GM21367 (cell line): ENCODE results near the gene RHBDD1.

ENCODE experiments used
- ATAC-seq: cut with Tn5 transposase; IDR thresholded peaks from one replicate; pipeline ENCODE4 v1.9.1; 2021; ENCODE audit not compliant: unreplicated experiment

RHBDD1 gene, protein sequence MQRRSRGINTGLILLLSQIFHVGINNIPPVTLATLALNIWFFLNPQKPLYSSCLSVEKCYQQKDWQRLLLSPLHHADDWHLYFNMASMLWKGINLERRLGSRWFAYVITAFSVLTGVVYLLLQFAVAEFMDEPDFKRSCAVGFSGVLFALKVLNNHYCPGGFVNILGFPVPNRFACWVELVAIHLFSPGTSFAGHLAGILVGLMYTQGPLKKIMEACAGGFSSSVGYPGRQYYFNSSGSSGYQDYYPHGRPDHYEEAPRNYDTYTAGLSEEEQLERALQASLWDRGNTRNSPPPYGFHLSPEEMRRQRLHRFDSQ

DNA sequence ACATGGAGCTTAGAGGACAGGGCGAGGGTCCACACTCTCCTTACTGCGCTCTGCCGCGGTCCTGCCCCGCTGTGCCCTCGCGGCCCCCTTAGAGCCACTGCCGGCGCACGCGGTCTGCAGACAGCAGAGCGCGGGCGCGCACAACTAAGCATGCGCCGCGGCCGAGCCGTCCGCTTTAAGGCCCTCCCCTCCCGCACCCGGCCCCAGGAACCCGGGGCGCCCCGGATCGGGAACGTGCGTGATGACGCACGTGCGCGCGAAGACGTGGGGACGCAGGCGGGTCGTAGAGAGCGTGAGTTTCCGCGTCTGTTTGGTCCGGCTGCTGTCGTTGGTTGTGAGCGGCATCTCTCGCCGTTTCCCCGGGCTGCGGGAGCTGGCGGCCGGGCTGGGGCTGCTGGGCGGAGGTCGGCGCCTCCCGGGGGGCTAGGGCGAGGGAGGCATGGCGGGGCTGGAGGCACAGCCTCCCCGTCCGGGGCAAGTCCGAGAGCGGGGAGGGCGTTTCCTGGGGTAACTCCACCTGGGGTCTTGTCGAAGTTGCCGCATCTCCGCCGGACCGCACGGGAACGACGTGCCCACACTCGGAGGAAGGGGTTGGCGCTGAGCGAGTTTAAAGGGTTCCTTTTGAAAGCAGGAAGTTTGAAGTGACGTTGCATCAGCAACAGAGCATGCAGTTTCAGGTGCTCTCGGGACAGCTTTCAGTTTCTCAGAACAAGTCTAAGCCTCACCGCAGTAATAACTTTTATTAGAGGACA, at the start of gene RHBDD1:
Gene RHBDD1, plus strand, starts transcription at position 259 of the 752 bp plus-strand sequence. CDS start 28,640 bp downstream, outside the sequence.
- ATAC-seq, result peak; percentile 84

DNA sequence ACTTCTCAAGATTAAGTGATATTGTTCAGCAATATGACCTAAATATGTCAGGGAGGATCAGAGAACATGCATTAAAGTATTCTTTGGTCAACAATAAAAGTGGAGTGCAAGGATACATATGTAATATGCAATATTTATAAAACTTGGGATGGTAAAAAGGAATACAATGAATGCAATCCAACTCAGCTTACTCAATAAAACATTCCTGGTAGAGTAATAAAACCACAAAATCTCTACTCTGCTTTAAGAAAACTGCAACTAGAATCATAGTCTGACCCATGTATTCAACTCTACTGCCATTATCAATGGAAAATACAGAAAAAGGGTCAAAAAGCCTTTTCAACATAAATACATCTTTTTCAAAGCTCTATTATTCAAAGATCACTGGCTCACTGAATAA, 47.8 kb upstream of the RHBDD1 start:
- no peak for ATAC-seq

DNA sequence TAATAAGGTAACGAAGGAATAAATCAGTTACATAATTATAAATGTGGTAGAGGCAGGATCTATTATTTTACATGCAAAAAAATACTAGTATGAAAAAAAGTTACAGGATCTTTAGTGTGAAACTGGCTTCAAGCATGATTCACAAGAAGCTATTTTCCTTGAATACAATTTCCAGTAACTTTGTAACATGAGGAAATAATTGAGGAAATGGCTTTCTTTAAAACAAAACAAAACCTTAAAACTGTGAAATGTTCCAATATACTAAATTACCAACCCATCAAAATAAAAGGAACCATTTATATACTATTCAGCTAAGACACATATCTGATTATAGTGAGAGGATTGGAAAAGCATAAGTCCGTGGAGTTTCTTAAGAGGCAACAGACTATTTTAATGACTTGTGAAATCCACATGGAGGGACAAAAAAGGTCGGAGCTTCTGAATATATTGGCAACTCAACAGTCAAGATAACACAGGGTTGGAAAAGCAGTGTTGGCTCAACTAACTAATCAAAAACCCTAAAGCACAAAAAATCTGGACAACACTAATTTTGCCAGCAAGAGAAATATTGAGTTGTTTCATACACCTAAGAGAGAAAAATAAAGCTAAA, 46.9 kb upstream of the RHBDD1 start:
- ATAC-seq, result no peak

DNA sequence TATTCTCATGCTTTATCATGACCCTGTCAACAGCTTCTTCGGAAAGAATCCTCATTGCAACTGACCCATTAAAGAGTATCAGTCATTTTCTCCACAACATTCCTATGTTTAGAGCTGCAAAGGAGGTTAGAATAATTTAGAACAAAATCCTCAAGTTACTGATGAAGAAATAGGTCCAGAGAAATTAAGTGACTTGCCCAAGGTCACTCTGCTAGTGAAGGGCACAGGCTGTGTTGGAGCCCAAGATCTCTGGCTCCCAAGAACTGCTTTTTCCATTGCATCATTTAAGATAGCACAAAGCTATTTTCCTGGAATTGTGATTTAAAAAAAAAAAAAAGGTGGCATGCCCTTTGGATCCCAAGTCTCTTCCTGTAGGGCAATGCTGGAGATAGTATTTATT, 45.8 kb upstream of the RHBDD1 start:
- ATAC-seq, result no peak

DNA sequence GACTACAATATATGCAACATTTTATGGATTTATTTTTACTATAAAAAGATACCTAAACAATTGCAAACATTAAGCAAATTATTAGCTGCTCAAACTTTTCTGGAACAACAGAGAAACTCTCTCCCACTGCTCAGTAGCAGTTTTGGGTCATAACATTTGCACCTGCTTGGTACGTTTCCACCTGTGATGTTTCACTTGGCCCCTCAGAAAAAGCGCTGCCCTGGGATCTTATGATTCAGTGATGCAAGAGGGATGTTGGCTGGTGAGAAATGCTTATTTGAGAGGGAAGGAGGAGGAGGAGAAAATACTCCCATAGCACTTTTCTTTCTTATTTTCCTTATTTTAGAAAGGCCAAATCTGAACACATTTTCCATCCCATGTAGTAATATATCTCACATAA, 45.4 kb upstream of the RHBDD1 start:
- no peak for ATAC-seq

DNA sequence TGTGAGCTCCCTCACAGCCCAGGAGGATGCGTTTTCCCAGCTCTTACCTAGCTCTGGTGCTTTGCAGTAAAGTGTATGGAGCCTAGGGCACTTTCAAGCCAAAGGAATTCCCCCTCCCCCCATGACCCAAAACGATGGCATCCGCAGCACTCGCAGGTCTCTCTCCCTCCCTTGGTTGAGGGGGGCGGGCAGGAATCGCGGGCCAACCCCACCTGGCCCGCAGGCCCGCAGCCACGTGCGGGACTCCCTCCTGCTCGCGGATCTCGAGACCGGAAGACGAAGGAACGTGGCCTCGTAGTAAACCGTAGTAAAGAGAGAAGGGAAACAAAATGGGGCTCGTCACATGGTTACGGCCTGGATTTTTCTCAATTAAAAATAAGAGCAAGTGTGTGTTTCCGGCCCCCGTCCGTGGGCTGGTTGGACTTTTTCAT, 44.8 kb upstream of the RHBDD1 start:
- ATAC-seq, result peak; percentile 44

DNA sequence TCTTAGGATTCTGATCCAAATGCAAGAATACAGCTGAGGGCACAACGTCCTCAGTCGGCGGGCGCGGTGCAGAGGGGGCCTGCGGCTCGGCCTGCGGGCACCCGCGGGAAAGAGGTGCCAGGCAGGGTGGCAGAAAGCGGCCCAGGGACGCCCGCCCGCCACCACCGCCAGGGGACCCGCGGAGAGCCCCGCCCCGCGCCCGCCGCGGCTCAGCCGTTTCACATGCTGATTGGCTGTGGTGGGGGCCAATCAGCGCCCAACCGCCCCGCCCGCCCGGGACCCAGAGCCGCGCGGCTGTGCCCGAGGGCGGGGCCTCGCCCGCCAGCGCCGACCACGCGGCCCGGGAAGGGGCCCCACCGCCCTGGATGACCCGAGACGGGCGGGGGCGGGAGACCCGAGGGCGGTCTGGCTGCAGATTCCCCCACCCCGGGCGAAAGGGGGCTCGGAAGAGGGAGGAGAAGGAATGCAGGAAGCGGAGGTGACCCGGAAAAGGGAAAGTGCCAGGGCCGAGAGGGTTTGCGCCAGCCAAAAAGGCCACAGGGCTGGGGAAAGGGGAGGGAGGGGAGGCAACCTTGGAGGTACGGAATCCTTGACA, 44.3 kb upstream of the RHBDD1 start:
- peak; percentile 96 for ATAC-seq

DNA sequence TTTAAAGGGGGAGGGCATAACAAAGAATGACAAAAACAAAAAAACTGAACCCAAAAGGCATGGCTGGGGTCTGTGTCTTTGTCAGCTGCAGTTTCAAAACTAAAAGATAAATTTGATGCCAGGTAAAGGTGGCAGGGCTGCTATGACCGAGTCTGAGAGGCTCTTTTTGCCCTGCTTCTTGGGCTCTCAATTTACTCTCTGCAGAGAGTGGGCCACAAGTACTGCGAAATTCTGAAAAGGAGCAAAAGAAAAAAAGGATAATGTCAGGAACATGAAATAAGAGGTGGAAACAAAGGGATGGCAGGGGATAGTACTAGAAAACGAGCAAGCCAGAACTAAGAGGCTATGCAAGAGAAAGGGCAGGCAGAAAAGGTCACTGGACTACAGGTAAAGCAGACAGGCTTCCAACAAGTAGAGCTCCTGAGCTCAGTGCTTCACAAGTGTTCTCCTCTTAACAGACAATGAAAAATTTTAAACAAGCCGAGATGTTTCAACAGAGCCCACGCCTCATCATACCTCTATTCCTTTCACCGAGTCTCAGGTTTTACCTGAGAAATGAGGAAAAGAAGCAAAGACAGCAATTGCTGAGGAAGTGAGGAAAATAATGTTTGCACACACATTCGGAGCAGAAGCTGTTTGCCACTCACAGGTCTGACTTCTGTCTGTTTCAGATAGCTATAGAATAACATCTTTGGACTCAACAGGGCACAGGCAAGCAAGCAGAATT, 43.5 kb upstream of the RHBDD1 start:
- no peak for ATAC-seq

DNA sequence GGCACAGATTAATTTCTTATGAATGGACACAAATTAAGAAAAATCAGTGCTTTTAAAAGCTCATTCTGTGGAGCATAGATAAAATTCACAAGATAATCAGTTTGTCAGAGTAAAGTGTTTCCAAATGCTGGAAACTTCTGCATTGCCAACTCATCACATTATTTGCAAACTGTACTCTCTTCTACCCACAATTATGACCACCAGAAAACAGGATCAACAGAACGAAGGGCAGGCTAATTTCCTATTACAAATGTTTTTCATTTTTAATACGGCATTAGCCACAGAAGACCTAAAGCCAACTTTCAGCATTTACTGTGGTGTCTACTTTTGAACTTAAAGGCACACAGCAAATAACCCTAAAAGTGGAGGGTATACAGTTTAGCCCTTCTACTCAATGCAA, 42.2 kb upstream of the RHBDD1 start:
- ATAC-seq, result no peak

DNA sequence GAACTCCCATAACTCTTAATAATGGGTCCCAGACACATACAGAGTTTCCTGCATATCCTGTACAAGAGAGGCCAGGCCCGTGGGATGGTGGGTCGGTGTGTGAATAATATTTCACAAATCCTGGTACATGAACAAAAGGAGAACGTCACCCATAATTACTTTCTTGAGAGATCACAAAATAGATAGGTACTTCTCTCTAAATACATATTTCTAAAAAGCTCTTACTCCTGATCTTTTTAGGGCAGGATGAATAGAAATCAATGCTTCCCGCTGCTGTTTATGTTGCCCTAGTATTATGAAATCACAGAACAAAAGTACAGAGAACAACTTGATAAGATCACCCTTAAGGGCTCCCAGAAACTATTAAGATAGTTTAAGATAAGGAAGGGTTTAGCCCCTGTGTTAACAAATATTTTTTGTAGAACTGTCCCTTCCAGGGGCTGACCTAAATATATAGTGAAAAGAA, 41.6 kb upstream of the RHBDD1 start:
- no peak for ATAC-seq

DNA sequence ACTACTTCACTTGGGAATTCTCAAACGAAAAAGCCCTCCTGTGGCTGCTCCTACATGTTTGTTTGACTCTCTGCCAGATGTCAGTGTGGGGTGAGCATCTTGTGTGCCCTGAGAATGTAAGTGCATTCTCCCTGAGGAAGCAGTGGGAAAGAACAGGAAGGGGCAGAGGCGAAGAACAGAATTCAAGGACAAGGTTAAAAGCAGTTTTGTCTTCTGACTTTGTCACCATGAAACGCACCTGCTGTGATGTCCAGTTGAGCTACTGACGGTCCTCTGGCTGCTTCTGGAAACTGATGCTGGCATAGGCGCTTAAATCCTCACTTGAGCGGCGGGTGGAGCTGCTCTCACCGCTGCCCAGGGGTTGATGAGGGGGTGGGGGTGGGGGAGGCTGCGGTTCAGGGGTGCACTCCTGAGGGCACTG, 41.1 kb upstream of the RHBDD1 start:
- no peak for ATAC-seq

DNA sequence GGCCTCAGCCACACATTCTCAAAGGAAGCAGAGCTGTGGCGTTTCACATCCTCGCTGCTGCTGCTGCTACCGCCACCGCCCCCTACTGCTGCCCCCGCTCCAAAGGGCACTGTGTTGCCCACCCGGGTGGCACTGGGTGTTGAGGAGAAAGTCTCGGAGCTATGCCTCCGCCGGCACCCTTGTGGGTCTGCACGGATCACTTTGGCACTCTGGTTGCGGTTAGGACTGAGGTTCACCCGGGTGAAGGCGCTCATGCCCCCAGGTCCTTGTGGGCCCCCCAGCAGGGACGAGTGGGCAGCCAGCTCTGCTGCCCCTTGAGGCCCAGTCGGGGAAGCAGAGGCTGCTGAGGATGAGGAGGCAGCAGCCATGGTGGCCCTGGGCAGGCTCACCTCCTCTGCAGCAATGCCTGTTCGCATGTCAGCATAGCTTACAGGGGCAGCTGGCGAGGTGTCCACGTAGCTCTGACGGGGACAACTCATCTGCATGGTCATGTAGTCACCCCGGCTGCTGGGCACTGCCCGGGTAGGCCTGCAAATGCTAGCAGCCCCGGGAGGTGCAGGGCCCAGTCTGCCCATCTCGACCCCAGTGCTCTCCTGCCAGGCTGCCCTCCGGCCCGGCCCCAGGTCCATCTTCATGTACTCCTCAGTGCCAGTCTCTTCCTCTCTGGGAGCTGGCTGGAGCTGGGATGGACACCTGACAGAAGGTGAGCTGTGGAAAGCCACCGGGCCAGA, 40.4 kb upstream of the RHBDD1 start:
- ATAC-seq, result no peak

DNA sequence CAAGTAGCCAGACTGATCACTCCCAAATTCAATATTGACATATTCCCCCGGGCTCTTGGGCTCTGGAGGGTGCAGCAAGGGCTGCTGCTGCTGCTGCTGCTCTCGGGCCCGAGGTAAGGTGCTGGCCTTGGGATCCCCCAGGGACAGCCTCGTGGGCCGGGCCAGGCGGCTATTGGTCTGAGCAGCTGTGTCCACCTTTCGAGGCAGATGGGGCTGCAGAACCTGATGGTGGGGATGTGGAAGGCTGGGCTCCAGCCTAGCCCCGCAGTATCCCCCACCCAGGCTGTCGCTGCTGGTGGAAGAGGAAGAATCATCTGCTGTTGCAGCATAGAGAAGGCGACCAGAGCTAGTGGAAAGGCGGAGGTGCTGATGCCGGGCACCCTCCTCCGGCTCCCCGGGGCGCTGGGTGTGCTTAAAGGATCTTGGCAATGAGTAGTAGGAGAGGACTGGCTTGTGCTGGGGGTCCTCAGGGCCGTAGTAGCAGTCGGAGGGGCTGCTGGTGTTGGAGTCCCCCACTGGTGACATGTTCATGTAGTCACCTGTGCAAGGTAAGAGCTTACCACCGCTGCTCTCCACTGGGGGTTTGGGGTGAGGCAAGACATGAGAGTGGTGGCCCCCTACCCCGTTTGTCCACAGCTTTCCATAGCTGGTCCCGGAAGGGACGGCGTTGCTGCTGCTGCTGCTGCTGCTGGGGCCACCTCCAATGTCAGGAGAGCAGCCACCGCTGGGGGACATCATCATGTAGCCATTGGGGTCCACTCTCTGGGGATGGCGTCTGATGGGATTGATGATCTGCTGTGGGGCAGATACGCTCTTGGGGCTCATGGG, 39.6 kb upstream of the RHBDD1 start:
- ATAC-seq, result no peak

DNA sequence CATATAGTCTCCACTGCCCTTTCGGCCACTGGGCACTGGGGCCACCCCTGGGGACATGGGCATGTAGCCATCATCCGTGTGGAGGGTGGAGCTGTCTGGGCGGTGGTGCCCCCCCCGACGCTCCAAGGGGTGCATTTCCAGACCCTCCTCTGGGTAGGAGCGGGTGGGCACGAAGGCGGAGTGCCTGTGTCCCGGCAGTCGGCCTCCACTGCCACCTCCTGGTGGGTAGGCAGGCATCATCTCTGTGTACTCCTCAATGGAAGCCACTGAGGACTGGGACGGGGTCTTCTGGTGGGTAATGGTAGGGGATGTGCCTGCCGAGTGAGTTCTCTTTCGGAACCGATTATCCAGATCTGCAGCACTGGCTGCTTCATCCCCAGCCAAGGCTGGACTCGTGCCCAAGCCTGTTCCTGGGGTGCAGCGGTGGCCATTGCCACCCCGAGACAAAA, 39.0 kb upstream of the RHBDD1 start:
- no peak for ATAC-seq

DNA sequence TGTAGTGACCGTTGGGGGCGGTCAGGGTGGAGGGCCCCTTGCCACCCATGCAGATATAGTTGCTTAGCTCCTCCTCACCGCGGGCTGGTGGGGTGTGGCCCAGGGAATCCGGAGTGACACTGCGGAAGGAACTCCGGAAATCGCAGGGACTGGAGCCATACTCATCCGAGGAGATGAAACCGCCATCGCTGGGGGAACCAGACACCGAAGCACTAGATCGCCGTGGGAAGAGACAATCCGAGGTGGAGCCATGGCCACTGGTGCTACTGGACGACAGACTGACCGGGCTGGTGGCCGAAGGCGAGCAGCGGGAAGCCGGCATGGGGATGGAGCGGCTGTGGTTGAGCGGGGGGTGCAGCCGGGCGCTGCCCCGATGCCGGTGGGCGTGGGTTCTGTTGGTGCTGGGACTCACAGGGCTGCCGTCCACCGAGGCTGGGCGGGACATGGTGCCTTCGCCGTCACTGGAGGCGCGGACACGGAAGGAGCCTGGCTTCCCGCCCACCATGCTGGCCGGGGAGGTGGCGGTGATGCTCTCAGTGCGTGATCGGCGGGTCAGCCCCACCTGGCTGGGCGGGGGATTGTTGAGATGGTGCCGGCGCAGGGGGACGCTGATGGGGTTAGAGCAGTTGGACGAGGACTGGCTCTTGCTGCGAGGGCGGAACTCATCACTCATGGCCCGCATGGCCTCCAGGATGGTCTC, 38.4 kb upstream of the RHBDD1 start:
- ATAC-seq, result no peak

DNA sequence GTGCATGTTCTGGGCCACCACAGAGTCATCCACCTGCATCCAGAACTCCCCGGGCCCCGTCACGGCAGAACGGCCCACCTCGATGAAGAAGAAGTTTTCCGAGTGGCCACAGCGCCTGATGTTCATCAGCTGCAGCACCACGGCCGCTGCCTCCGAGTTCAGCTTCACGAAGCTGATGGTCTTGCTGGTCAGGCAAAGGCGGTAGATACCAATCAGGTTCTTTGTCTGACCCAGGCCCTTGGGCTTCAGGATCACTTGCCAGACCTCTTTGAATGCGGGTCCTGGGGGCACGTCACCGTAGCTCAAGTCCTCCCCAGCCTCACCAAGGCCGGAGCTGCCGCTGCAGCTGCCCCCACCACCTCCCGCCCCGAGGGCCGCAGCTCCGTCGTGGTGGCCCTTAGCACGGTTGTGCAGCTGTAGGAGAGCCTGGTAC, 37.8 kb upstream of the RHBDD1 start:
- ATAC-seq, result no peak

DNA sequence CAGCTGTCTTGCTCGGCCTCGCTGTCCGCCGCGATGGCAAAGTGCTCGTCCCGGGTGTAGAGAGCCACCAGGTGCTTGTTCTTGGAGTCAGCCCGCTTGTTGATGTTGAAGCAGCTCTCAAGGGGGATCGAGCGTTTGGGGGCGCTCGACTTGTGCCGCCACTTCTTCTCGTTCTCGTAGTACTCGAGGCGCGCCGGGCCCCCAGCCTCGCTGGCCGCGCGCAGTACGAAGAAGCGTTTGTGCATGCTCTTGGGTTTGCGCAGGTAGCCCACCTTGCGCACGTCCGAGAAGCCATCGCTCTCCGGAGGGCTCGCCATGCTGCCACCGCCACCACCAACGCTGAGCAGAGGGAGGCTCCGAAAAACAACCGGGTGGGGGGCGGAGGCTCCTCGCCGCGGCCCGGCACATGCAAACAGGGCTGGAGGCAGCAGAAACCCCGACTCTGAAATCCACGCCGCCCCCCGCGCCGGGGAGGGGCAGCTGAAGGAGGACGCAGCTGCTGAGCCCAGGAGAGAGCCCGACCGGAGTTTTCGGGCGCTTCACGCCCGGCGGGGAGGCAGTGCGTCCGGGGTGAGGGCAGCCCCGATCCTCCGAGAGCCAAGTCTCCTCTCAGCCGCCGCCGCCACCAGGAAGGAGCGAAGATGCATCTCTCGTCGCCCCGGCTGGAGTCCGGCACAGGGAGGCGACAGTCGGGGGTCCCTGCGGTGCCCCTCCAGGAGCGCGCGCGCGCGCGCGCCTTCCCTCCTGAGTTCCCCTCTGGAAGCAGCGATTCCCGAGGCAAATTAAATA, 37.2 kb upstream of the RHBDD1 start:
- ATAC-seq, result peak; percentile 24
